Gastrocnemius medialis (tissue), 4 donors: ENCODE measurements around the gene DSG3.

Source experiments
- POLR2A ChIP-seq, 2 donors: fragments of 450-650 bp; IDR thresholded peaks; one replicate each; pipeline ENCODE4 v1.6.1; 2017; ENCODE audit warnings: antibody characterized with exemption in 2 of 2, mild to moderate bottlenecking in 2 of 2, moderate library complexity in 2 of 2
- TF ChIP-seq, protein P1 (sequence below), 5 experiments: fragments of 450-650 bp in 3 of 5; fragments of 200-600 bp in 2 of 5; sonication (generic) in 2 of 5; IDR thresholded peaks in 4 of 5; conservative IDR thresholded peaks in 1 of 5; 1 replicate in 4 of 5; 2 replicates in 1 of 5; pipeline ENCODE4 v1.5.1; 2016 to 2019; ENCODE audit warnings: antibody characterized with exemption in 5 of 5, mild to moderate bottlenecking in 3 of 5, moderate library complexity in 3 of 5

GRCh38 chr18:31441493-31441892 lies 6.0 kb upstream of the DSG3 start:
- TF ChIP-seq, protein P1, sequence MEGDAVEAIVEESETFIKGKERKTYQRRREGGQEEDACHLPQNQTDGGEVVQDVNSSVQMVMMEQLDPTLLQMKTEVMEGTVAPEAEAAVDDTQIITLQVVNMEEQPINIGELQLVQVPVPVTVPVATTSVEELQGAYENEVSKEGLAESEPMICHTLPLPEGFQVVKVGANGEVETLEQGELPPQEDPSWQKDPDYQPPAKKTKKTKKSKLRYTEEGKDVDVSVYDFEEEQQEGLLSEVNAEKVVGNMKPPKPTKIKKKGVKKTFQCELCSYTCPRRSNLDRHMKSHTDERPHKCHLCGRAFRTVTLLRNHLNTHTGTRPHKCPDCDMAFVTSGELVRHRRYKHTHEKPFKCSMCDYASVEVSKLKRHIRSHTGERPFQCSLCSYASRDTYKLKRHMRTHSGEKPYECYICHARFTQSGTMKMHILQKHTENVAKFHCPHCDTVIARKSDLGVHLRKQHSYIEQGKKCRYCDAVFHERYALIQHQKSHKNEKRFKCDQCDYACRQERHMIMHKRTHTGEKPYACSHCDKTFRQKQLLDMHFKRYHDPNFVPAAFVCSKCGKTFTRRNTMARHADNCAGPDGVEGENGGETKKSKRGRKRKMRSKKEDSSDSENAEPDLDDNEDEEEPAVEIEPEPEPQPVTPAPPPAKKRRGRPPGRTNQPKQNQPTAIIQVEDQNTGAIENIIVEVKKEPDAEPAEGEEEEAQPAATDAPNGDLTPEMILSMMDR (IDR thresholded peaks at IDR 0.05 in 4 of 5, conservative IDR thresholded peaks at IDR 0.05 in 1 of 5) = no peak
- TF ChIP-seq POLR2A (IDR thresholded peaks at IDR 0.05) = no peak
